Hindlimb muscle (tissue), 1 donor: ENCODE measurements around the gene DSCAM. TPM values are rescaled to one million over a fixed set of nuclear protein-coding genes. Genes with fewer than 3 reads are reported as not detected.

Source experiments
- DNase-seq: peaks from one replicate; pipeline ENCODE4 v3.0.0-alpha.2; 2013
- polyA plus RNA-seq: library from polyadenylated mRNA; unstranded; fragments of 120-200 nt; gene quantifications from one replicate; pipeline ENCODE4 v1.2.1, GENCODE V29; 2013; ENCODE audit not compliant: insufficient read length

DSCAM gene
- polyA plus RNA-seq, 1 donor, result 2.0 TPM

GRCh38 chr21:40646651-40647050 is 200.3 kb downstream of the DSCAM start:
- DNase-seq, result no peak

GRCh38 chr21:40641042-40641441 is 205.9 kb downstream of the DSCAM start:
- no peak for DNase-seq

GRCh38 chr21:40640266-40640789 is 206.6 kb downstream of the DSCAM start:
- DNase-seq, result no peak

DNA sequence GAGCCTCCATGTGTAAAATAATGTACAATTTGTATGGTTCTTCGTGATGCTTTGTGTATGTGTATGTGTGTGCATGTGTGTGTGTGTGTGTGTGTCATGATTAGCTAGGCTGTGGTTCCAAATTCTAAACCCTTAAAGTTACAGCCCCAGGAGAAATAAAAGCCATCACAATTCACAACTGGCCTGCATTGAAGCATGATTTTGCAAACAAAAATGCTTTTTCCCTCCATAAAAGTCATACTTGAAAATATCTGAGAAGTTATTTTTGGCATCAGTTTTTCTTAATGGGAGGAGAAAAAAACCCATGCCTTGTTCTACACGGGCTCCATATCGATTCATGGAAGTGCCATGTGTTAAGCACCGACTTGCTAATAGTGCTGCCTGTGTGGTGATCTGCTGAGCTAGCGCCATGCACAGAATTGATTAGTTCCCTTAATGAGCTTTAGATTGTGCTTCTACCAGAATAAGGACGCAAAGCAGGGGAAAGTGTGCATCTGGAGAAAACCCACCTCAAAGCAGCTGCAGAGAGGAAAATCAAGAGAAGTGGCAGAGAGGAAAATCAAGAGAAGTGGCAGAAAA is 207.3 kb downstream of the DSCAM start:
- DNase-seq, result no peak

- no peak for DNase-seq
Measured at GRCh38 chr21:40638466-40639251, 208.3 kb downstream of the DSCAM start.

DNA sequence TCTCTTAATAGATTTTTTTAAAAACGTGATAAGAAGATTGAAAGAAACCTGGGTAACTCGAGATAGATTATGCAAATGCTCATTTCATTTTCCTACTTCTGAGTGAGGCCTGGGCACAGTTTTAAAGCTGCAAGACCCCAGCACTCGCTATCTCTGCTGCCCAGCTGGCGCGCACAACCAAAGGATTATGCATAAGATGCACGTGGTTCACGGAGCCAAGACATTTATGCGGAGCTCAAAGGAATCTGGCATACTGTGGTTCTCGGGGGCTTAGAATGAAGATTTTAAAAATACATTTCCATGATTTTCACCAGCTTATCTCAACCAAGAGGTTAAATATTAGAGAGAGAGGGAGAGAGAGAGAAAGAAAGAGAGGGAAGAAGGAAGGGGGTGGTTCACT is 210.9 kb downstream of the DSCAM start:
- no peak for DNase-seq

- DNase-seq, result no peak
Measured at GRCh38 chr21:40635391-40635790, 211.6 kb downstream of the DSCAM start.

DNA sequence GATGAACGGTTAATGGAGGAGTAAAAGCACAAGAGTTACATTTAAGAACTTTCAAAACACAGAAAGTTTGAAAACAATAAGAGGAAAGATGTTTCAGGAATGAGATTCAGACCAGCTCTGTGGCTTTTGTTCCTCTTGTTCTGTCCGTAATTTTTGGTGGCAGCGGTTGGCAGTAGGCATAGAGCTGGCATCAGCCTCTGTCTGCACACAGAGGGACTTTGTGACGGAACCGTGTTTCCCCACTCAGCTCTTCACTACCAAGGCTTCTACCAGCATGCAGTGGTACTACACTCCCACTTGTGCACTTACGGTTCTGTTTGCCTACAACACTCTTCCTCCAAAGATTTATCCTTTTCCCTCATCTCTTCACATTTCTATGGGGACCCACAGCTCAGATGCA is 212.8 kb downstream of the DSCAM start:
- no peak for DNase-seq

GRCh38 chr21:40633048-40633447 is 213.9 kb downstream of the DSCAM start:
- DNase-seq, result no peak

DNA sequence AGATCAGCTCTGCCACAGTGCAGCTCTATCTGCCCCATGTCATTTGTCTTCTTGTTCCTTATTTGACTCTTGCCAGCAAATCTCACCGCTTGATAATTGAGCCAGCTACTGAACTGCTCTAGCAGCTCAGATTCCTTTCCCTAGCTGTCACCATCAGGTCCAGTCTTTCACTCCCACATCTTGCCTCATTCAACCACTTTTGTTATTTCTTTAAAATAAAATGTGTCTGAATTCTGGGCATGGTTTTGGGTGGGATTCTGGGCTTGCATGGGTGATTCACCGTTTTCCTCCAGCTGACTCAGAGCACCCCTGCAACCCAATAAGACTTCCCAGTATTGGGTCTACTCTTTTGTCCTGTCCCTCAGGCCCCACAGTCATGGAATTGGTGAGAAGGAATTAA is 215.7 kb downstream of the DSCAM start:
- DNase-seq, result no peak

GRCh38 chr21:40625991-40626390 is 221.0 kb downstream of the DSCAM start:
- no peak for DNase-seq

DNA sequence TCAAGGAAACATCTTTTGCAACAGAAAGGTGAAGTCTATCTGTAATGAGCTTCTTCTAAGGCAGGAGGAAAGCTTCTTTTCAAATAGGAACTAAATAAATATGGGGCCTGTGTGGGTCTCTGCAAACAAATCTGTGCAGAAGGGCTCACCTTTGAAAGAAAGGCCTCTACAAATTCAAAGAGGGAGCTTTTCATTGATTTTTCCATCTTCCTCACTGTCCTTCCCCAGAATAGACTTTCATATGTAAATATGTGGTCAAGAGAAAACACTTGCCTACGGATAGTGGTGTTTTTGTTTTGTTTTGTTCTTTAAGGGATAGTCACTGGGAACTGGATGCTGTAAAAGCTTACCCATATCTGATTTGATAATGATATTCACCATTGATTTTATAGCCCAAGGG is 223.4 kb downstream of the DSCAM start:
- DNase-seq, result no peak

- DNase-seq, result no peak
Measured at GRCh38 chr21:40622531-40622930, 224.4 kb downstream of the DSCAM start.

- DNase-seq, result no peak
Measured at GRCh38 chr21:40620386-40621145, 226.4 kb downstream of the DSCAM start.

DNA sequence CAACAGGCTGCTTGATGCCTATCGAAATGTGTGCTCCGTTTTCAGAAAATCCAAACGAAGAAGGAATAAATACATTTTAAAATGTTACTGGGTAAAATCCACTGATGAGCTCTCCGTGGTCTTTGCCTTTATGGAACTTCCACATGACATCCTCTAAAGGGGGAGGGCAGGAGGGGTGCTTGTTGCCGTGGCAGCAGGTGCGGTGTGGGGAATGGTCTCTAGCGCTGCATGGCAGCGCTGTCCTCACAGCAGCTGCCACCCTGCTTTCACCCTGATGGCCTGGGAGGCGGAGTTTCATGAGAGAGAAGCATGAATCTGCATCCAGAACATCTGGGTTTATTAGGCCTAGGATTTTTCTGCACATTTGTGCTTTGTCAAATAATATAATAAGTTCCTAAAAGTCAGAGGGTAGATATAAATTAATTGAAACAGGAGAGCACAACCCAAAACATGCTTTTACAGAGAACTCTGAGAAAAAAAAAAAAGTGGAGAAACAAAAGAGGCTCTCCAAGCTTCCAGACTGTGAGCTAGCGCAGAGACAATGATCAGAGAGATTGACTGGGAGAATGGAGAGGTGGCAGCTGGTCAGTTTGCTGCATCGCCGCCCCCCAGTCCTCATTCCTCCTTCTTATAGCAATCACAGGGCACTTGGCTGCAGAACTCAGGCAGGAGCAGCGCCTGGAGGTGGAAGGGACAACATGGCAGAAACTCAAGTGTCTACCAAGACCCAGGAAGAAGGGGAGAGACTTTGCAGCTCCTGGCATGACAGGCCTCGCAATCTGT is 228.6 kb downstream of the DSCAM start:
- DNase-seq, result no peak

DNA sequence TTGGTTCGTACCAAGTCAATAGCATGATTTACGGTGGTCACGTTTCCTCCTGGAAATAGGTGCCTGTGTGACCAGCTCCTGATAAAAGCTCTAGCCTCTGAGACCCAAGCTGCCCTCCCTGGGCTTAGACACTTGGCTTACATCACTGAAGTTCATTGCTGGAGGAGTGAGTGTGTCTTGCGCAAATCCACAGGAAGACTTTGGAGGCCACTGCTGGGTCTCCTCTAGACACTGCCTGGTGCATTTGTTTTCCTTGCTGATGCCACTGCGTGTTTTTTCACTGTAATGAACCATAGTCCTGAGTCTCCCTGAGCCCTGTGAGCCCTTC is 230.6 kb downstream of the DSCAM start:
- DNase-seq, result no peak

DNA sequence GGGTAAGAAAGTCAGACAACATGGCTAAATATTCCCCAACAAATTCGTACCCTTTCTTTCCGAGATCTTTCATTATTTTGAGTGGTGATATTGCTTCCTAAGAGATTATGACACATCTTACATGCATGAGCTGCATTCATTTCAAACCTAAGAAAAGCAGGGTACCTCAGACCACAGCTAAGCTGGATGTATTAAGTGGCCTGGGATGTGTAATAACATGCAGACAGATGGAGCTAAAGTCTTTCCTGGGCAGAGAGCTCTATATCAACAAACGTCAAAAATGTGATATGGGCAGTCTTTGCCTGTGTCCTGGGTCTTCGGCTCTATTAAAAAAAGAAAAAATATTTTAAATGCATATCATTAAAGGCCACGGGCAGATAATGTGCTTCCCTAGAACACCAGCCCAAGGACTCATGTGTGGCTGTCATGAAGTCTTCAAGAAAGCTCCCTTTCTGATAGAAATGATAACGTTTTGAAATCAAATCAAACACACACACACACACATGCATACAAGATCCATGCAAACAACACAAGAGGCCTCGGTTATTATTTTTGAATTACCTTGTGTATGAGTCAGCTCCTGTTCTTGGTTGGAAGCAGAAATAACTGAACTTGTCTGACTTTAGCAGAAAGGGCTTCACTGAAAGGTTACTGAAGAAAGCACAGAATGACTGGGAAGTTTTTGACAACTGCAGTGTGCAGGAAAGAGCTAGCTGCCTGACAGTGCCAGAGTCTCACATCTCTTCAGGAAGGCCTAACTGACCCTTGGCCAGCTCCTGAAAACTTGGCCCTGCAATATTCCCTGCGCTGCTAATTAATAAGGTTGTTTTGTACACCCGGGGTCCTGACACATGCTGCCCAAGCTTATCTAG is 231.2 kb downstream of the DSCAM start:
- no peak for DNase-seq

GRCh38 chr21:40613546-40614030 is 233.4 kb downstream of the DSCAM start:
- no peak for DNase-seq

DNA sequence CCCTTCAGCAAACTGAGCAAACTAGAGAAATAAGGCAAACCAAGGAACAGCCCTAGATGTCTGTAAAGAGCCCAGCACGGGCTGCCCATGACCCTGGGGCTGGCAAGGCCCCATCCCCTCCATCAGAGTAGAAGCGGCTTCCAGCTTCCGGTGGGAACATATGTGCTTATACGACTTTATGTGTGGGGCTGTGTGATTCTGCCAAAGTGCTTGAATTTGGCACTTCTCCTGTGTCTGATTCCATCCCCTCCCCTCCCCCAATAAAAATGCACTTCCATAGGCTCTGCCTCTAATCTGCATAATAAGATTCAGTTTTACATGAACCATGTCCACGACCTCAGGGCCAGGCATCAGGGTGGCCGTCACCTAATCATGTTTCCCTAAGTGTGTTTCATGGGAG is 236.6 kb downstream of the DSCAM start:
- no peak for DNase-seq

DNA sequence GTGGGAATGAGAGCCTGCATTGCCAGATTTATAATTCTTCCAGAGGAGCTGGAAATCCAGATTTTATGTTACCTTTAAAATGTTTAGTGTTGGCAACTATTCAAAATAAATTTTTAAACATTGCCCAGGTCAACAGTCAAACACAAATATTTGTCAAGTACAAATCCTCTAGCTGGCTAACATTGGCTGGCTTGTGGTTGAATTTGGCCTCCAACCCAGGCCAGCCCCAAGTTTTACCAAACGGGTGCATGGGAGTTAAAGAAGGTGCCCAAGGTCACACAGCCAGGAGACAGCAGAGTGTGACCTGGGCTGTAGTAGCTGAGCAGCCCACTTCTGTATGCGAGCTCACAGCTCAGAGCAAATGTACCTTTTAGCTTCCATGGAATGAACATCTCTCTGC is 240.6 kb downstream of the DSCAM start:
- DNase-seq, result no peak

GRCh38 chr21:40605094-40605493 is 241.9 kb downstream of the DSCAM start:
- DNase-seq, result no peak

DNA sequence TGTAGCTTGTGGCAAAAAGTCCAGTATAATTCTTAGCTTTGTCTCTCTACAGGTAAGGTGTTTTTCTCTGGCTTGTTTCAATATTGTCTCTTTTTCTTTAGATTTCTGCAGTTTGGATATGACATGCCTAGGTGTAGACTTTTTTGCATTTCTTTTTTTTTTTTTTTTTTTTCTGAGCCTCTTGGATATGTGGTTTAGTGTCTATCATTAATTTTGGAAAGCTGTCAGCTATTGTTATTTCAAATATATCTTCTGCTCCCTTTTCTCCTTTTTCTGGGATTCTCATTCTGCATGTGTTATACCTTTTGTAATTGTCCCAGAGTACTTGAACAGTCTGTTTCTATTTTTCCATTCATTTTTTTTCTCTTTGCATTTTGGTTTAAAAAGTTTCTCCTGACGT is 243.2 kb downstream of the DSCAM start:
- DNase-seq, result no peak
